Measurements from ENCODE around the gene TREML2.

DNA sequence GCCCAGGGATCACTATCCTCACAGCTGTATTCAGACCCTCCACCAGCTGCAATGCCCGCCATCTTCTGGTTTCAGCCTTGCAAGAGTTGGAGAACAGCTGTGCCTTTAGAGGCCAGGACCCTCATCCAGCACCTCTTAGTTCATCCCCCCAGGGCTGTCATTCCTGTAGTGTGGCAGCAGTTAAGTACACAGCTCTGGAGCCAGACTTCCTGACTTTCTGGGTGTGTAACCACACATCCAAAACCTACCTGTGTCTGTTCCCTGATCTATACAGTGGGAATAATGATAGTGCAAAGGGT lies 37.6 kb downstream of the TREML2 start:
- TF ChIP-seq, protein P1, sequence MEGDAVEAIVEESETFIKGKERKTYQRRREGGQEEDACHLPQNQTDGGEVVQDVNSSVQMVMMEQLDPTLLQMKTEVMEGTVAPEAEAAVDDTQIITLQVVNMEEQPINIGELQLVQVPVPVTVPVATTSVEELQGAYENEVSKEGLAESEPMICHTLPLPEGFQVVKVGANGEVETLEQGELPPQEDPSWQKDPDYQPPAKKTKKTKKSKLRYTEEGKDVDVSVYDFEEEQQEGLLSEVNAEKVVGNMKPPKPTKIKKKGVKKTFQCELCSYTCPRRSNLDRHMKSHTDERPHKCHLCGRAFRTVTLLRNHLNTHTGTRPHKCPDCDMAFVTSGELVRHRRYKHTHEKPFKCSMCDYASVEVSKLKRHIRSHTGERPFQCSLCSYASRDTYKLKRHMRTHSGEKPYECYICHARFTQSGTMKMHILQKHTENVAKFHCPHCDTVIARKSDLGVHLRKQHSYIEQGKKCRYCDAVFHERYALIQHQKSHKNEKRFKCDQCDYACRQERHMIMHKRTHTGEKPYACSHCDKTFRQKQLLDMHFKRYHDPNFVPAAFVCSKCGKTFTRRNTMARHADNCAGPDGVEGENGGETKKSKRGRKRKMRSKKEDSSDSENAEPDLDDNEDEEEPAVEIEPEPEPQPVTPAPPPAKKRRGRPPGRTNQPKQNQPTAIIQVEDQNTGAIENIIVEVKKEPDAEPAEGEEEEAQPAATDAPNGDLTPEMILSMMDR (IDR thresholded peaks at IDR 0.05) = no peak
- no peak for TF ChIP-seq POLR2A (IDR thresholded peaks at IDR 0.05)

Measured in Peyer's patch (tissue), 4 donors.